K562 (cell line): ENCODE measurements around the gene CEND1. TPM values are rescaled to one million over a fixed set of nuclear protein-coding genes. Genes with fewer than 3 reads are reported as not detected.

Experiments used
- ARNT ChIP-seq, 2 experiments: fragments of 450-650 bp; IDR thresholded peaks; 2 replicates each; pipeline ENCODE4 v1.6.1; 2016; ENCODE audit warnings: mild to moderate bottlenecking in 1 of 2
- DNMT1 ChIP-seq: fragments of 450-650 bp; IDR thresholded peaks from 2 replicates; pipeline ENCODE4 v1.6.1; 2016; ENCODE audit warnings: antibody characterized with exemption, mild to moderate bottlenecking
- EWSR1 ChIP-seq: fragments of 450-650 bp; IDR thresholded peaks from 2 replicates; pipeline ENCODE4 v1.6.1; 2018; ENCODE audit warnings: borderline replicate concordance, mild to moderate bottlenecking, low read depth, moderate library complexity; ENCODE audit not compliant: partially characterized antibody
- HDGF ChIP-seq: fragments of 450-650 bp; IDR thresholded peaks from 2 replicates; pipeline ENCODE4 v1.6.1; 2016
- HMG20A ChIP-seq: fragments of 450-650 bp; formaldehyde crosslinking; conservative IDR thresholded peaks from 2 replicates; pipeline ENCODE4 v1.4.0; 2020; ENCODE audit warnings: mild to moderate bottlenecking, mixed read lengths
- MEF2A ChIP-seq: IDR thresholded peaks from 2 replicates; pipeline ENCODE4 v1.6.1; 2011; ENCODE audit warnings: low read depth, mild to moderate bottlenecking, low read length, moderate library complexity; ENCODE audit not compliant: control insufficient read depth
- POLR2B ChIP-seq: fragments of 450-650 bp; IDR thresholded peaks from 2 replicates; pipeline ENCODE4 v1.6.1; 2018; ENCODE audit warnings: low read depth; ENCODE audit not compliant: partially characterized antibody
- SMC3 ChIP-seq: conservative IDR thresholded peaks from 2 replicates; pipeline ENCODE4 v1.6.1; 2011; ENCODE audit warnings: low read depth, low read length, improper control_type of control experiment; ENCODE audit not compliant: insufficient read depth
- WHSC1 ChIP-seq: IDR thresholded peaks from one replicate; pipeline ENCODE4 v1.6.1; 2012; ENCODE audit warnings: low read length, control low read depth, inconsistent platforms
- ZBTB17 ChIP-seq: fragments of 450-650 bp; formaldehyde crosslinking; IDR thresholded peaks from 2 replicates; pipeline ENCODE4 v1.4.0; 2020; ENCODE audit warnings: mild to moderate bottlenecking
- ZNF212 ChIP-seq: fragments of 450-650 bp; formaldehyde crosslinking; IDR thresholded peaks from 2 replicates; pipeline ENCODE4 v1.4.0; 2020; ENCODE audit warnings: mild to moderate bottlenecking
- ZNF23 ChIP-seq: fragments of 250-450 bp; sonication (Bioruptor Pico); IDR thresholded peaks from 2 replicates; pipeline ENCODE4 v1.4.0; 2020; ENCODE audit warnings: mild to moderate bottlenecking
- ZNF79 ChIP-seq: fragments of 250-450 bp; sonication (Bioruptor Pico); IDR thresholded peaks from 2 replicates; pipeline ENCODE4 v1.4.0; 2020; ENCODE audit warnings: low read depth, mild to moderate bottlenecking, moderate library complexity
- polyA plus RNA-seq, 8 experiments: library from polyadenylated mRNA; depleted of rRNA in 4 of 8; stranded (reverse) in 5 of 8; unstranded in 3 of 8; fragments of >200 nt; fragmentation: Nextera tagmentation in 2 of 8; fragmentation: Illumina TruSeq in 1 of 8; extraction: Ambion mirVana in 2 of 8; extraction: Trizol in 1 of 8; gene quantifications; 2 replicates each; pipeline versions ENCODE4 v1.2.1 to v1.2.3, GENCODE V29; 2011 to 2014; ENCODE audit warnings: inconsistent platforms in 1 of 8, missing spikeins in 1 of 8
- total RNA-seq, 7 experiments: library from RNA; depleted of rRNA in 6 of 7; stranded (reverse); fragments of >200 nt in 6 of 7; fragmentation: Illumina TruSeq in 2 of 7; extraction: Trizol in 2 of 7; gene quantifications; 2 replicates each; pipeline versions ENCODE4 v1.2.1 to v1.2.3, GENCODE V29; 2011 to 2021; ENCODE audit warnings: low replicate concordance in 1 of 7
- TF ChIP-seq, protein P1 (sequence below): sonication (generic); formaldehyde crosslinking; IDR thresholded peaks from 2 replicates; pipeline ENCODE4 v1.9.0; 2022; ENCODE audit warnings: mild to moderate bottlenecking, missing genetic modification reagents
- TF ChIP-seq, protein P2 (sequence below): sonication (generic); formaldehyde crosslinking; IDR thresholded peaks from 2 replicates; pipeline ENCODE4 v1.8.1; 2023; ENCODE audit warnings: mild to moderate bottlenecking, missing genetic modification reagents
- TF ChIP-seq, protein P3 (sequence below): fragments of 200-600 bp; sonication (generic); IDR thresholded peaks from one replicate; pipeline ENCODE4 v1.6.1; 2012; ENCODE audit warnings: mild to moderate bottlenecking, low read depth, low read length, inconsistent platforms

The CEND1 gene
- total and polyA plus RNA-seq, 9 of the 15 experiments (the other 6 are each of a cell fraction or from before 2014, with no cell fraction given), result 0.13 to 0.18 (median 0.16) TPM; not detected in 6

- TF ChIP-seq ZNF79 (CRISPR knock-in tag) (no peak), MEF2A (no peak), HMG20A (no peak), ZBTB17 (CRISPR knock-in tag) (no peak), WHSC1 (no peak), EWSR1 (no peak), DNMT1 (no peak), HDGF (no peak), SMC3 (0 out of 2 replicates have a peak, but pooled peaks have one; percentile 16), POLR2B (no peak), ZNF23 (CRISPR knock-in tag) (no peak), ARNT (IDR thresholded peaks at IDR 0.05) (no peak), ZNF212 (CRISPR knock-in tag) (no peak)
- TF ChIP-seq, protein P1, sequence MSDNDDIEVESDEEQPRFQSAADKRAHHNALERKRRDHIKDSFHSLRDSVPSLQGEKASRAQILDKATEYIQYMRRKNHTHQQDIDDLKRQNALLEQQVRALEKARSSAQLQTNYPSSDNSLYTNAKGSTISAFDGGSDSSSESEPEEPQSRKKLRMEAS, result no peak
- TF ChIP-seq, protein P2, sequence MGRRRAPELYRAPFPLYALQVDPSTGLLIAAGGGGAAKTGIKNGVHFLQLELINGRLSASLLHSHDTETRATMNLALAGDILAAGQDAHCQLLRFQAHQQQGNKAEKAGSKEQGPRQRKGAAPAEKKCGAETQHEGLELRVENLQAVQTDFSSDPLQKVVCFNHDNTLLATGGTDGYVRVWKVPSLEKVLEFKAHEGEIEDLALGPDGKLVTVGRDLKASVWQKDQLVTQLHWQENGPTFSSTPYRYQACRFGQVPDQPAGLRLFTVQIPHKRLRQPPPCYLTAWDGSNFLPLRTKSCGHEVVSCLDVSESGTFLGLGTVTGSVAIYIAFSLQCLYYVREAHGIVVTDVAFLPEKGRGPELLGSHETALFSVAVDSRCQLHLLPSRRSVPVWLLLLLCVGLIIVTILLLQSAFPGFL, result no peak
- TF ChIP-seq, protein P3, sequence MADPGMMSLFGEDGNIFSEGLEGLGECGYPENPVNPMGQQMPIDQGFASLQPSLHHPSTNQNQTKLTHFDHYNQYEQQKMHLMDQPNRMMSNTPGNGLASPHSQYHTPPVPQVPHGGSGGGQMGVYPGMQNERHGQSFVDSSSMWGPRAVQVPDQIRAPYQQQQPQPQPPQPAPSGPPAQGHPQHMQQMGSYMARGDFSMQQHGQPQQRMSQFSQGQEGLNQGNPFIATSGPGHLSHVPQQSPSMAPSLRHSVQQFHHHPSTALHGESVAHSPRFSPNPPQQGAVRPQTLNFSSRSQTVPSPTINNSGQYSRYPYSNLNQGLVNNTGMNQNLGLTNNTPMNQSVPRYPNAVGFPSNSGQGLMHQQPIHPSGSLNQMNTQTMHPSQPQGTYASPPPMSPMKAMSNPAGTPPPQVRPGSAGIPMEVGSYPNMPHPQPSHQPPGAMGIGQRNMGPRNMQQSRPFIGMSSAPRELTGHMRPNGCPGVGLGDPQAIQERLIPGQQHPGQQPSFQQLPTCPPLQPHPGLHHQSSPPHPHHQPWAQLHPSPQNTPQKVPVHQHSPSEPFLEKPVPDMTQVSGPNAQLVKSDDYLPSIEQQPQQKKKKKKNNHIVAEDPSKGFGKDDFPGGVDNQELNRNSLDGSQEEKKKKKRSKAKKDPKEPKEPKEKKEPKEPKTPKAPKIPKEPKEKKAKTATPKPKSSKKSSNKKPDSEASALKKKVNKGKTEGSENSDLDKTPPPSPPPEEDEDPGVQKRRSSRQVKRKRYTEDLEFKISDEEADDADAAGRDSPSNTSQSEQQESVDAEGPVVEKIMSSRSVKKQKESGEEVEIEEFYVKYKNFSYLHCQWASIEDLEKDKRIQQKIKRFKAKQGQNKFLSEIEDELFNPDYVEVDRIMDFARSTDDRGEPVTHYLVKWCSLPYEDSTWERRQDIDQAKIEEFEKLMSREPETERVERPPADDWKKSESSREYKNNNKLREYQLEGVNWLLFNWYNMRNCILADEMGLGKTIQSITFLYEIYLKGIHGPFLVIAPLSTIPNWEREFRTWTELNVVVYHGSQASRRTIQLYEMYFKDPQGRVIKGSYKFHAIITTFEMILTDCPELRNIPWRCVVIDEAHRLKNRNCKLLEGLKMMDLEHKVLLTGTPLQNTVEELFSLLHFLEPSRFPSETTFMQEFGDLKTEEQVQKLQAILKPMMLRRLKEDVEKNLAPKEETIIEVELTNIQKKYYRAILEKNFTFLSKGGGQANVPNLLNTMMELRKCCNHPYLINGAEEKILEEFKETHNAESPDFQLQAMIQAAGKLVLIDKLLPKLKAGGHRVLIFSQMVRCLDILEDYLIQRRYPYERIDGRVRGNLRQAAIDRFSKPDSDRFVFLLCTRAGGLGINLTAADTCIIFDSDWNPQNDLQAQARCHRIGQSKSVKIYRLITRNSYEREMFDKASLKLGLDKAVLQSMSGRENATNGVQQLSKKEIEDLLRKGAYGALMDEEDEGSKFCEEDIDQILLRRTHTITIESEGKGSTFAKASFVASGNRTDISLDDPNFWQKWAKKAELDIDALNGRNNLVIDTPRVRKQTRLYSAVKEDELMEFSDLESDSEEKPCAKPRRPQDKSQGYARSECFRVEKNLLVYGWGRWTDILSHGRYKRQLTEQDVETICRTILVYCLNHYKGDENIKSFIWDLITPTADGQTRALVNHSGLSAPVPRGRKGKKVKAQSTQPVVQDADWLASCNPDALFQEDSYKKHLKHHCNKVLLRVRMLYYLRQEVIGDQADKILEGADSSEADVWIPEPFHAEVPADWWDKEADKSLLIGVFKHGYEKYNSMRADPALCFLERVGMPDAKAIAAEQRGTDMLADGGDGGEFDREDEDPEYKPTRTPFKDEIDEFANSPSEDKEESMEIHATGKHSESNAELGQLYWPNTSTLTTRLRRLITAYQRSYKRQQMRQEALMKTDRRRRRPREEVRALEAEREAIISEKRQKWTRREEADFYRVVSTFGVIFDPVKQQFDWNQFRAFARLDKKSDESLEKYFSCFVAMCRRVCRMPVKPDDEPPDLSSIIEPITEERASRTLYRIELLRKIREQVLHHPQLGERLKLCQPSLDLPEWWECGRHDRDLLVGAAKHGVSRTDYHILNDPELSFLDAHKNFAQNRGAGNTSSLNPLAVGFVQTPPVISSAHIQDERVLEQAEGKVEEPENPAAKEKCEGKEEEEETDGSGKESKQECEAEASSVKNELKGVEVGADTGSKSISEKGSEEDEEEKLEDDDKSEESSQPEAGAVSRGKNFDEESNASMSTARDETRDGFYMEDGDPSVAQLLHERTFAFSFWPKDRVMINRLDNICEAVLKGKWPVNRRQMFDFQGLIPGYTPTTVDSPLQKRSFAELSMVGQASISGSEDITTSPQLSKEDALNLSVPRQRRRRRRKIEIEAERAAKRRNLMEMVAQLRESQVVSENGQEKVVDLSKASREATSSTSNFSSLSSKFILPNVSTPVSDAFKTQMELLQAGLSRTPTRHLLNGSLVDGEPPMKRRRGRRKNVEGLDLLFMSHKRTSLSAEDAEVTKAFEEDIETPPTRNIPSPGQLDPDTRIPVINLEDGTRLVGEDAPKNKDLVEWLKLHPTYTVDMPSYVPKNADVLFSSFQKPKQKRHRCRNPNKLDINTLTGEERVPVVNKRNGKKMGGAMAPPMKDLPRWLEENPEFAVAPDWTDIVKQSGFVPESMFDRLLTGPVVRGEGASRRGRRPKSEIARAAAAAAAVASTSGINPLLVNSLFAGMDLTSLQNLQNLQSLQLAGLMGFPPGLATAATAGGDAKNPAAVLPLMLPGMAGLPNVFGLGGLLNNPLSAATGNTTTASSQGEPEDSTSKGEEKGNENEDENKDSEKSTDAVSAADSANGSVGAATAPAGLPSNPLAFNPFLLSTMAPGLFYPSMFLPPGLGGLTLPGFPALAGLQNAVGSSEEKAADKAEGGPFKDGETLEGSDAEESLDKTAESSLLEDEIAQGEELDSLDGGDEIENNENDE, result no peak
Measured at GRCh38 chr11:783581-784015, 6.3 kb downstream of the CEND1 start (continued).
